ENCODE data around the gene PSME4.

- no peak for TF ChIP-seq CTCF (IDR thresholded peaks at IDR 0.05)
- TF ChIP-seq POLR2A (IDR thresholded peaks at IDR 0.05): no peak
Measured at GRCh38 chr2:53987336-53987921, 16.6 kb upstream of the PSME4 start.

All from right lobe of liver (tissue), 4 donors.